NCI-H526 (cell line): Measurements from ENCODE around the gene SMIM27.
A peak's percentile ranks its signal among the peaks of the same experiment; 100 is the strongest.

ENCODE experiments used
- DNase-seq, 2 experiments: peaks; one replicate each; lab custom pipeline; 2025; lab: John Stamatoyannopoulos, UW

Gene SMIM27

GRCh38 chr9:32554591-32554990, 2.5 kb downstream of the SMIM27 start:
- DNase-seq = no peak

GRCh38 chr9:32558408-32558934, 6.3 kb downstream of the SMIM27 start:
- no peak for DNase-seq

- DNase-seq = no peak
These were observed 13.8 kb downstream of the SMIM27 start for GRCh38 chr9:32565967-32566366.

GRCh38 chr9:32566770-32567169, 14.6 kb downstream of the SMIM27 start:
- DNase-seq = no peak

GRCh38 chr9:32570262-32570661, 18.1 kb downstream of the SMIM27 start:
- DNase-seq = no peak

GRCh38 chr9:32571969-32572899, 20.1 kb downstream of the SMIM27 start:
- DNase-seq = peak; percentile 74 to 86

- peak; percentile 88 to 95 for DNase-seq
These were observed 20.9 kb downstream of the SMIM27 start, which contains the start of gene NDUFB6 for GRCh38 chr9:32572900-32573523. NDUFB6 (minus strand) TSS chr9:32573159; CDS start chr9:32573060, 99 bp downstream.

- no peak for DNase-seq
These were observed 21.7 kb downstream of the SMIM27 start for GRCh38 chr9:32573821-32574220.

GRCh38 chr9:32574858-32575257, 22.7 kb downstream of the SMIM27 start:
- no peak for DNase-seq

- DNase-seq = no peak
These were observed 25.2 kb downstream of the SMIM27 start for GRCh38 chr9:32577316-32577715.

- DNase-seq = no peak
These were observed 26.8 kb downstream of the SMIM27 start for GRCh38 chr9:32578976-32579375.

- DNase-seq = peak in 1 of 2 experiments; percentile 71
These were observed 27.7 kb downstream of the SMIM27 start for GRCh38 chr9:32579706-32580331.

- no peak for DNase-seq
These were observed 28.6 kb downstream of the SMIM27 start for GRCh38 chr9:32580631-32581300.

GRCh38 chr9:32581512-32582143, 29.5 kb downstream of the SMIM27 start:
- DNase-seq = peak; percentile 30 to 85

GRCh38 chr9:32584784-32585183, 32.7 kb downstream of the SMIM27 start:
- no peak for DNase-seq

- DNase-seq = no peak
These were observed 35.8 kb downstream of the SMIM27 start for GRCh38 chr9:32587901-32588300.

- DNase-seq = peak; percentile 33 to 69
These were observed 37.1 kb downstream of the SMIM27 start for GRCh38 chr9:32589083-32589723.

GRCh38 chr9:32590476-32590875, 38.3 kb downstream of the SMIM27 start:
- DNase-seq = no peak

- DNase-seq = no peak
These were observed 38.8 kb downstream of the SMIM27 start for GRCh38 chr9:32590898-32591297.

GRCh38 chr9:32596096-32596865, 44.2 kb downstream of the SMIM27 start:
- DNase-seq = no peak
